AG10803 (cell line): ENCODE data around the gene PDP2.

Source experiments
- DNase-seq: peaks from one replicate; pipeline ENCODE4 v3.0.0; 2010; ENCODE audit warnings: low read depth
- H3K4me3 ChIP-seq: 2 replicates; pipeline ENCODE4 v1.5.1; 2011; ENCODE audit warnings: mild to moderate bottlenecking, low read length, control low read depth
- CTCF ChIP-seq: conservative IDR thresholded peaks from 2 replicates; pipeline ENCODE4 v1.5.1; 2011; ENCODE audit warnings: mild to moderate bottlenecking, low read length, control low read depth, inconsistent platforms

PDP2 gene

GRCh38 chr16:66847533-66848067, 32.7 kb upstream of the PDP2 start:
- TF ChIP-seq CTCF, result no peak
- DNase-seq, result no peak

GRCh38 chr16:66848172-66848571, 32.1 kb upstream of the PDP2 start:
- no peak for DNase-seq
- no peak for TF ChIP-seq CTCF
- H3K4me3 ChIP-seq, result no peak overlapping the region

More at GRCh38 chr16:66847533-66848067, 32.7 kb upstream of the PDP2 start:
- no peak overlapping the region for H3K4me3 ChIP-seq

GRCh38 chr16:66849021-66849420, 31.3 kb upstream of the PDP2 start:
- TF ChIP-seq CTCF, result no peak
- no peak for DNase-seq
- no peak overlapping the region for H3K4me3 ChIP-seq

GRCh38 chr16:66849549-66849948, 30.8 kb upstream of the PDP2 start:
- TF ChIP-seq CTCF, result no peak
- H3K4me3 ChIP-seq, result no peak overlapping the region
- DNase-seq, result no peak

GRCh38 chr16:66850115-66850815, 30.1 kb upstream of the PDP2 start:
- no peak for TF ChIP-seq CTCF
- H3K4me3 ChIP-seq, result no peak overlapping the region
- no peak for DNase-seq

- TF ChIP-seq CTCF, result no peak
- H3K4me3 ChIP-seq, result no peak overlapping the region
- no peak for DNase-seq
Observed at GRCh38 chr16:66851166-66851964, 28.9 kb upstream of the PDP2 start.
